Smooth muscle cell (in vitro differentiated cells): ENCODE measurements around the gene POLR3E. TPM values are rescaled to one million over a fixed set of nuclear protein-coding genes. Genes with fewer than 3 reads are reported as not detected.
A peak's percentile ranks its signal among the peaks of the same experiment; 100 is the strongest.

Source experiments
- DNase-seq: peaks from one replicate; lab custom pipeline; 2025; ENCODE audit not compliant: unreplicated experiment; lab: John Stamatoyannopoulos, UW
- H2AFZ ChIP-seq: fragments of 200-600 bp; sonication (generic); 2 replicates; pipeline ENCODE4 v1.6.0; 2016; ENCODE audit warnings: antibody characterized with exemption, low read depth, mild to moderate bottlenecking
- H3F3A ChIP-seq: fragments of 200-600 bp; sonication (generic); 2 replicates; pipeline ENCODE4 v1.6.0; 2017; ENCODE audit warnings: antibody characterized with exemption, low read depth
- H3K27ac ChIP-seq: fragments of 200-600 bp; sonication (generic); 2 replicates; pipeline ENCODE4 v1.5.1; 2016; ENCODE audit warnings: low read depth, mild to moderate bottlenecking
- H3K27me3 ChIP-seq: fragments of 200-600 bp; sonication (generic); 2 replicates; pipeline ENCODE4 v1.6.1; 2016; ENCODE audit warnings: low read depth, mild to moderate bottlenecking
- H3K36me3 ChIP-seq: fragments of 200-600 bp; sonication (generic); 2 replicates; pipeline ENCODE4 v1.5.1; 2016; ENCODE audit warnings: low read depth
- H3K4me1 ChIP-seq: fragments of 200-600 bp; sonication (generic); 2 replicates; pipeline ENCODE4 v1.5.1; 2016; ENCODE audit warnings: low read depth
- H3K4me2 ChIP-seq: fragments of 200-600 bp; sonication (generic); 2 replicates; pipeline ENCODE4 v1.6.0; 2016; ENCODE audit warnings: mild to moderate bottlenecking
- H3K4me3 ChIP-seq: fragments of 200-600 bp; sonication (generic); 2 replicates; pipeline ENCODE4 v1.5.1; 2016; ENCODE audit warnings: mild to moderate bottlenecking
- H3K79me2 ChIP-seq: fragments of 200-600 bp; sonication (generic); 2 replicates; pipeline ENCODE4 v1.6.0; 2016; ENCODE audit warnings: low read depth, mild to moderate bottlenecking
- H3K9ac ChIP-seq: fragments of 200-600 bp; sonication (generic); 2 replicates; pipeline ENCODE4 v1.6.0; 2016; ENCODE audit warnings: low read depth
- H3K9me3 ChIP-seq: fragments of 200-600 bp; sonication (generic); replicated peaks from 2 replicates; pipeline ENCODE4 v1.5.1; 2016; ENCODE audit warnings: low read depth
- H4K20me1 ChIP-seq: fragments of 200-600 bp; sonication (generic); 2 replicates; pipeline ENCODE4 v1.6.0; 2016; ENCODE audit warnings: low read depth
- CTCF ChIP-seq: fragments of 200-600 bp; sonication (generic); IDR thresholded peaks from 2 replicates; pipeline ENCODE4 v1.5.1; 2017; ENCODE audit warnings: borderline replicate concordance, mild to moderate bottlenecking, antibody characterized with exemption; ENCODE audit not compliant: insufficient read depth, poor library complexity, severe bottlenecking
- WGBS: methylation state at CpG from one replicate; pipeline ENCODE4 v1.1.7; 2016; ENCODE audit warnings: low lambda C conversion rate; 5-methylcytosine and 5-hydroxymethylcytosine counted together
- polyA plus RNA-seq: library from polyadenylated mRNA; unstranded; fragments of >200 nt; fragmentation: Nextera tagmentation; extraction: Ambion mirVana; gene quantifications from 2 replicates; pipeline ENCODE4 v1.2.1, GENCODE V29; 2016
- total RNA-seq: library from RNA; depleted of rRNA; stranded (reverse); fragments of >200 nt; gene quantifications from 2 replicates; pipeline ENCODE4 v1.2.3, GENCODE V29; 2014

The POLR3E gene
- total and polyA plus RNA-seq, 2 experiments from 2014 or later, result 13.9 to 31.2 TPM

- Histone ChIP-seq H4K20me1 (peaks cover 100% of the 10 kb centered on the region), H3K9ac (no peak overlapping the region), H3K4me2 (no peak overlapping the region), H3K27me3 (no peaks in the 10 kb centered on the region), H3K9me3 (no peaks in the 10 kb centered on the region), H3K4me1 (peaks cover 17% of the 10 kb centered on the region), H3K27ac (peak overlapping the region; percentile 21), H2AFZ (no peak overlapping the region), H3K79me2 (peaks cover 84% of the 10 kb centered on the region), H3K4me3 (no peak overlapping the region), H3K36me3 (peaks cover 6% of the 10 kb centered on the region), H3F3A (peaks cover 24% of the 10 kb centered on the region)
- no peak for DNase-seq
- no peak for TF ChIP-seq CTCF
These were observed 58.3 kb downstream of the POLR3E start for GRCh38 chr16:22355487-22355908.

- Histone ChIP-seq H3K4me2 (peak overlapping the region; percentile 51), H2AFZ (no peak overlapping the region), H3K27me3 (no peaks in the 10 kb centered on the region), H3K36me3 (peaks cover under 1% of the 10 kb centered on the region), H3K9me3 (no peaks in the 10 kb centered on the region), H3K27ac (peak overlapping the region; percentile 91), H3F3A (peaks cover 25% of the 10 kb centered on the region), H3K4me1 (peaks cover 17% of the 10 kb centered on the region), H4K20me1 (peaks cover 97% of the 10 kb centered on the region), H3K9ac (peak overlapping the region; percentile 41), H3K79me2 (peaks cover 81% of the 10 kb centered on the region), H3K4me3 (no peak overlapping the region)
- 85% methylated on average over 7 of the region's 7 CpGs for WGBS
- TF ChIP-seq CTCF, result no peak
- no peak for DNase-seq
These were observed 59.9 kb downstream of the POLR3E start for GRCh38 chr16:22356930-22357634.

- Histone ChIP-seq H3K4me3 (no peak overlapping the region), H3F3A (peaks cover 31% of the 10 kb centered on the region), H3K4me1 (peaks cover 17% of the 10 kb centered on the region), H3K36me3 (peaks cover 6% of the 10 kb centered on the region), H2AFZ (no peak overlapping the region), H3K79me2 (peaks cover 81% of the 10 kb centered on the region), H3K9ac (peak overlapping the region; percentile 41), H3K27me3 (no peaks in the 10 kb centered on the region), H3K9me3 (no peaks in the 10 kb centered on the region), H3K4me2 (peak overlapping the region; percentile 51), H4K20me1 (peaks cover 97% of the 10 kb centered on the region), H3K27ac (peak overlapping the region; percentile 91)
- WGBS, result 80% methylated on average over 1 of the region's 1 CpG
- no peak for DNase-seq
- no peak for TF ChIP-seq CTCF
These were observed 60.4 kb downstream of the POLR3E start for GRCh38 chr16:22357635-22357971.

GRCh38 chr16:22358000-22358399 lies 60.8 kb downstream of the POLR3E start:
- Histone ChIP-seq H4K20me1 (peaks cover 97% of the 10 kb centered on the region), H3K9ac (peak overlapping the region; percentile 41)
- 66% methylated on average over 1 of the region's 1 CpG for WGBS

More at GRCh38 chr16:22358000-22358399, 60.8 kb downstream of the POLR3E start:
- TF ChIP-seq CTCF, result no peak
- peak overlapping the region; percentile 51 for H3K4me2 ChIP-seq
- H3K36me3 ChIP-seq, result peaks cover 7% of the 10 kb centered on the region
- H3K4me3 ChIP-seq, result no peak overlapping the region
- peaks cover 17% of the 10 kb centered on the region for H3K4me1 ChIP-seq
- H3K9me3 ChIP-seq, result no peaks in the 10 kb centered on the region
- peak overlapping the region; percentile 91 for H3K27ac ChIP-seq
- H3K27me3 ChIP-seq, result no peaks in the 10 kb centered on the region
- DNase-seq, result no peak
- peaks cover 84% of the 10 kb centered on the region for H3K79me2 ChIP-seq
- H2AFZ ChIP-seq, result no peak overlapping the region
- peaks cover 31% of the 10 kb centered on the region for H3F3A ChIP-seq
